Glomerular endothelial cell (primary cell): ENCODE measurements around the gene CD83. TPM values are rescaled to one million over a fixed set of nuclear protein-coding genes. Genes with fewer than 3 reads are reported as not detected.
"Not testable (repeated sequence)": the region's sequence is repeated elsewhere in the genome, so short reads cannot be mapped to it uniquely, and the experiment has no call there.

ENCODE experiments used
- DNase-seq: peaks from one replicate; pipeline ENCODE4 v3.0.0-alpha.2; 2011; ENCODE audit warnings: low read depth, low spot score; ENCODE audit errors: extremely low read depth
- total RNA-seq: library from RNA; depleted of rRNA; stranded (reverse); fragments of >200 nt; gene quantifications from 2 replicates; pipeline ENCODE4 v1.2.3, GENCODE V29; 2015

The CD83 gene, protein sequence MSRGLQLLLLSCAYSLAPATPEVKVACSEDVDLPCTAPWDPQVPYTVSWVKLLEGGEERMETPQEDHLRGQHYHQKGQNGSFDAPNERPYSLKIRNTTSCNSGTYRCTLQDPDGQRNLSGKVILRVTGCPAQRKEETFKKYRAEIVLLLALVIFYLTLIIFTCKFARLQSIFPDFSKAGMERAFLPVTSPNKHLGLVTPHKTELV
- total RNA-seq = 3.2 and 3.9 TPM in 2 replicates

DNA sequence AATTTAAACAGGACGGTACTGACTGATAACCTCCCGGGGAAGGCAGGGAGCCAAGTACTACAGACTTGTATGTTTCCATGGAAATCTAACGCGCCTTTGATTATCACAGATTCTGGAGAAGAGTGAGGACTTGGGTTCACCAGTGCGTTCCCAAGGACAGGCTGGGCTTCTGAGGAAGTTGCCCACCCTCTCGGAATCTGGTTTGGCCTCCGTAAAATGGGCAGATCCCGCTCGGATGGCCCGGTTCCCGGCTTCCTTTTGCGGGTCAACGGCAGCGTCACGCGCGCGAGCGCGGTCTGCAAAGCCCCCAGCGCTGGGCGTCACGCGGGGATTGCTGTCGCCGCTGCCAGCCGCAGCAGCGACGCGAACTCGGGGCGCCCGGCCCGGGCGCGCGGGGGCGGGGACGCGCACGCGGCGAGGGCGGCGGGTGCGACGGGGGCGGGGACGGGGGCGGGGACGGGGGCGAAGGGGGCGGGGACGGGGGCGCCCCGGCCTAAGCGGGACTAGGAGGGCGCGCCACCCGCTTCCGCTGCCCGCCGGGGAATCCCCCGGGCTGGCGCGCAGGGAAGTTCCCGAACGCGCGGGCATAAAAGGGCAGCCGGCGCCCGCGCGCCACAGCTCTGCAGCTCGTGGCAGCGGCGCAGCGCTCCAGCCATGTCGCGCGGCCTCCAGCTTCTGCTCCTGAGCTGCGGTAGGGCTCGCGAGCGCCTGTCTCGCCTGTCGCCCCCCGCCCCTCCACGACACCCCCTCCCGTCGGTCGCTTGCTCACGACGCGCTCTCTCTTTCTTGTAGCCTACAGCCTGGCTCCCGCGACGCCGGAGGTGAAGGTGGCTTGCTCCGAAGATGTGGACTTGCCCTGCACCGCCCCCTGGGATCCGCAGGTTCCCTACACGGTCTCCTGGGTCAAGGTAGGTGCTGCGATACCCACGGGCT, at the start of gene CD83:
CD83 (plus strand) TSS at position 615 of the 933 bp plus-strand sequence; CDS start at position 655, 40 bp downstream.
- DNase-seq = peak; percentile 29

DNA sequence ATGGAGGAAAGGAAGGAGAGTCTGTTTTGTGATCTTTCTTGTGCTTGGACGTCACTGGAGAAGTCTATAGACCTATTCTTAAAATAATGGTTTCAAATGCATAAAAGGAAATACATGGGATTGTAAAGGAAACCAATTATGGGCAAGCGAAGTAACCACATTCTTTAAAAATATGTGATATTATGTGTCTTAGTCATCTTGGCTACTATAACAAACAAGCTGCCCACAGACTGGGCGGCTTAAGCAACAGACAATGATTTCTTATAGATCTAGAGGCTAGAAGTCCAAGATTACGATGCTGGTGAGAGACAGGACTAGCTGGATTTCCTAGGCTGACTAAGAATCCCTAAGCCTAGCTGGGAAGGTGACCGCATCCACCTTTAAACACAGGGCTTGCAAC, 49.4 kb upstream of the CD83 start:
- peak; percentile 31 for DNase-seq

DNA sequence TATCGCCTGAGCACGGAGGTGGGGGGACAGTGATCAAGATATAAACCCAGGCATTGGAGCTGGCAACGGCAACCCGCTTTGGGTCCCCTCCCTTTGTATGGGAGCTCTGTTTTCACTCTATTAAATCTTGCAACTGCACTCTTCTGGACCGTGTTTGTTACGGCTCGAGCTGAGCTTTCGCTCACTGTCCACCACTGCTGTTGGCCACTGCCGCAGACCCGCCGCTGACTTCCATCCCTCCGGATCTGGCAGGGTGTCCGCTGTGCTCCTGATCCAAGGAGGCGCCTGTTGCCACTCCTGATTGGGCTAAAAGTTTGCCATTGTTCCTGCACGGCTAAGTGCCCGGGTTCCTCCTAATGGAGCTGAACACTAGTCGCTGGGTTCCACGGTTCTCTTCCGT, 48.9 kb upstream of the CD83 start:
- DNase-seq = no peak

DNA sequence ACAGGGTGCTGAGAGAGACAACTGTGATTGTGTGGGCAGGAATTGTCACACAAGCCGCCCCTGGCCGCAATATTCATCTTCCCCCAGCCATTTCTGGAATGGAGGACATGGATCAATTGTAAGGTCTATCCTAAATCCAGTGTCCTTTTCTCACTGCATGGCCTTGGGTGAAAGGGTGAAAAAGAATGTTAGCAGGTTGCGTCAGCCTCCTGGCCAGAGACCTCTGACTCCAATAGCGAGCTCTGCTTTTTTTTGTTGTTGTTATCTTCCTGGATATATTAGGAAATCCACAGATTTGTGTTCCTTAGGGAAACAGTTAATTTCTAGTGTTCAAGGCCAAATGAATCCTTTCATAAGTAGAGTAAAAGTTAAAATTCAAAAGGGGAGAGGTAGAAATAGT, 47.1 kb upstream of the CD83 start:
- no peak for DNase-seq

DNA sequence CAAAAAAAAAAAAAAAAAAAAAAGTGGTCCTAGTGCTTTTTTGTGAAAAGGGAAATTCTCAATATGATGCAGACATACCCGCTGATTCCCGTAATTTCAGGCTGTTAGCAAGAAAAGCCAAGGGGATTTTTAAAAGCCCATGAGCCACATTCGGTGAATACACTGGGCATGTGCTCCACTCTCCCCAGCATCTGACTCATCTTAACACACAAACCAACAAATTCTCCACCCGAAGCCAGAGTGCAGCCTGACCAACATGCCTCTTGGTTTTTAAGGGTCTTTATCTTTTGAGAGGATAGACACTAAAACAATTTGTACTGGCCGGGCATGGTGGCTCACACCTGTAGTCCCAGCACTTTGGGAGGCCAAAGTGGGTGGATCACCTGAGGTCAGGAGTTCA, 45.5 kb upstream of the CD83 start:
- no peak for DNase-seq

DNA sequence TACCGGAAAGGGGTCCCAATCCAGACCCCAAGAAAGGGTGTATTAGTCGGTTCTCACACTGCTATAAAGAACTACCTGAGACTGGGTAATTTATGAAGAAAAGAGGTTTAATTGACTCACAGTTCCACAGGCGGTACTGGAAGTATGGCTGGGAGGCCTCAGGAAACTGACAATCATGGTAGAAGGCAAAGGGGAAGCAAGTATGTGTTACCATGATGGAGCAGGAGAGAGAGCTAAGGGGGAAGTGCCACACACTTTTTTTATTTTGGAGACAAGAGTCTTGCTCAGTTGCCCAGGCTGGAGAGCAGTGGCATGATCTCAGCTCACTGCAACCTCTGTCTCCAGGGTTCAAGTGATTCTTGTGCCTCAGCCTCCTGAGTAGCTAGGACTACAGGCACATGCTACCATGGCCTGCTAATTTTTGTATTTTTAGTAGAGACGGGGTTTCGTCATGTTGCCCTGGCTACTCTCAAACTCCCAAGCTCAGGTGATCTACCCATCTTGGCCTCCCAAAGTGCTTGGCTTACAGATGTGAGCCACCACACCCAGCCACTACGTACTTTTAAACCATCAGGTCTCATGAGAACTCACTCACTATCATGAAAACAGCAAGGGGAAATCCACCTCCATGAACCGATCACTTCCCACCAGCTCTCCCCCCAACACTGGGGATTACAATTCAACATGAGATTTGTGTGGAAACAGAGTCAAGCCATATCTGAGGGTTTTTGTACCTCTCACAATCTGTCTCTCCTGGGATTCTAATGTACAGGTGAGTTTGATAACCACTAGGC, 43.8 kb upstream of the CD83 start:
- not testable (repeated sequence) for DNase-seq

DNA sequence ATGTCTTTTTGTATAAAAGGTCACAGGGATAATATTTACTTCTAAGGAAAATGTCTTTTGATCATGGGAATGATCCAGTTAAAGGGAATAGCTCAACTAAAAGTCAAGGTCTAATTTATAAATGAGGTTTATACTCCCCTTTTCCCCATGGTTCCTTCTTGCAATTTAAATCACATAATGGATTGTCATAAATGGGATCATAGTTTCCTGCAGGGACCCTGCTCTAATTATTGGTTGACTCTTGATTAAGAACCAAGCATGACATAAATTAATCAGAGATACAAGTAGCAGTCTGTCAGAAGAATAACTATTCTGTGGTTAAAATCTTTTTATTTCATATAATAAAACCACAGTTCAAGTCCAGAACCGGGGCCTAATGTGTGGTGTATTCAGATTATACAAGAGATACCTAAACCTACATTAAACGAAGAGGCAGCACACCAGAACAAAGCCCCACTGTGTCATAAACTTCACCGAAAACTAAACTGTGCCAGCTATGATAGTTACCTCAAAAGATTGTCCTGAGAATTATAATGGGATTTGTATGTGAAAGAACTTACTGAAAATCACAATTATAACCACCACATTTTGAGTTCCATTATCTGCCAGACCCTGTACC, 43.0 kb upstream of the CD83 start:
- no peak for DNase-seq

DNA sequence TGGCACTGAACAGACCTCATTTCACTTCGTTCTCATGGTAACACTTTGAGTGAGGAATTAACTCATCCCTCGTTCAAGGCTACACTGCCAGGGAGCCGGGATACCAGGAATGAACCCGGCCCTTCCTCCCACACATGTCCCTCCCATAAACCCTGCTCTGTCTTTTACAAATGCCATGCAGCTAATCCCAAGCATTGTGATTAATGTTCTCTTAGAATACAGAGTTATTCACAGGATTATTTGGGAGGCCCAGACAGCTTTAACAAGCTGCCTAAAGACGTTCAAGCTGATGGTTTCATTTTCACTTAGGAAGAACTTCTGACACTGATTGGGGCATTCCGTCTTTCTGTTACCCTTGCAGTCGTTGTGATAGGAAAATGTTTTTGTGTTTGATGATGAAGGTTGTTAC, 42.5 kb upstream of the CD83 start:
- DNase-seq = no peak

DNA sequence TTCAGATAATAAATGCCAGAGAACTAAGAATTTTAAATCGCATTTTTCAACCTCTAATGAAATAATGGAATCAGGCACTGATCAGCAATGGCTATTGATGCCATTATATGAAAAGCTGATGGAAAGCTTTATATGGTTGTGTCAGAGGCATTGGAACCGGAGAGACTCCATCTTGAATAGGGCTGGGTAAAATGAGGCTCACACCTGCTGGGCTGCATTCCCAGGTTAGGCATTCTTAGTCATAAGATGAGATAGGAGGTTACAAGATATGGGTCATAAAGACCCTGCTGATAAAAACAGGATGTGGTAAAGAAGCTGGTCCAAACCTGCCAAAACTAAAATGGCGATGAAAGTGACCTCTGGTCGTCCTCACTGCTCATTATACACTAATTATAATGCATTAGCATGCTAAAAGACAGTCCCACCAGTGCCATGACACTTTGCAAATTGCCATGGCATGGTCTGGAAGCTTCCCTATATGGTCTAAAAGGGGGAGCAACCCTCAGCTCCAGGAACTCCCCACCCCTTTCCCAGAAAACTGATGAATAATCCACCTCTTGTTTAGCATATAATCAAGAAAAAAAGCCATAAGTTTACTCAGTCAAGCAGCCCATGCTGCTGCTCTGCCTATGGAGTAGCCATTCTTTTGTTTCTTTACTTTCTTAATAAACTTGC, 40.2 kb upstream of the CD83 start:
- no peak for DNase-seq

DNA sequence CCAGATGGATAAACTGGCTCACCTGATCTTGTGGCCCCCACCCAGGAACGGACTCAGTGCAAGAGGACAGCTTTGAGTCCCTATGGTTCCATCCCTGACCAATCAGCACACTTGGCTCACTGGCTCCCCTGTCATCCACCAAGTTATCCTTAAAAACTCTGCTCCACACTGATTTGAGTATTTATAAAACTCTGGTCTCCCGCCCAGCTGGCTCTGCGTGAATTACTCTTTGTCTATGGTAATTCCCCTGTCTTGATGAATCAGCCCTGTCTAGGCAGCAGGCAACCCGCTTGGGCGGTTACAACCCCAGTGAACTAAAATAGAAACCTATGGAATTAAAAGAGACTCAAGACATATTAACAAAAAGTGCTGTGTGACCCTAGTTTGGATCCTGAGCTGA, 38.1 kb upstream of the CD83 start:
- DNase-seq = no peak

DNA sequence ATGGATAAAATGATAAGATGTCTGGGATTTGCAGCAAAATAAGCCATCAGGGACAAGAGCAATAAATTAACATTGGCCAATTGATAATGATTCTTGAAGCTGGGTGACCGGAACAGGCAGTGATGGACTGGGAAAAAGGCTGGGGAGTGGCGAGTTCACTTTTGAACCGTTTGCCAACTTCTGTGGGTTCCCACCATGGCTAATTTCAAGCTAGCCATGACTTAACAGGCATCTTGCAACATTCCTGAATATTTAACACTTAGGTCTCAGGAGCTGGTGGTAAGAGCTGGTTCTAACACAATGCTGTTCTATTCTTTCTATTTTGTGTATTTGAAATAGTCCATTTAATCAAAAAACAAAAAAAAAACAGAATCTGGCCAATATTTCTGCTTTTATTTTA, 37.6 kb upstream of the CD83 start:
- no peak for DNase-seq

DNA sequence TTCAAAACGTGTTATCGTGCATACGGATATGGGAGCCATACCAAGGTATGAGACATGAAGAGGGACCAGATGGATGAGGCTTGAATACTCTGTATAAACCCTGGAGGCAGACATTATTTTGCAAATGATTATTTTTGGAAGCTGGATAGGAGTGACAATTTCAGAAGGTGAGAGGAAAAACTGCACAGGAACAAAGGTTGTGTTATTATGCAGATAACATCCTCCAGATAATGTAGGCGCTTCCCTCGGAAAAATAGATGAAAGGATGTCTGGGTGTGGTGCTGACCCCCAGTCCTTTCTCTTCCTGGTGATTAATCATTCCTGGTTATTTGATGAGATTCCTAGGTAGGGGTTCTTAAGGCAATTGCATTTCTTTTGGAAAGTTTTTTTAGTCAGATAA, 36.4 kb upstream of the CD83 start:
- DNase-seq = no peak

DNA sequence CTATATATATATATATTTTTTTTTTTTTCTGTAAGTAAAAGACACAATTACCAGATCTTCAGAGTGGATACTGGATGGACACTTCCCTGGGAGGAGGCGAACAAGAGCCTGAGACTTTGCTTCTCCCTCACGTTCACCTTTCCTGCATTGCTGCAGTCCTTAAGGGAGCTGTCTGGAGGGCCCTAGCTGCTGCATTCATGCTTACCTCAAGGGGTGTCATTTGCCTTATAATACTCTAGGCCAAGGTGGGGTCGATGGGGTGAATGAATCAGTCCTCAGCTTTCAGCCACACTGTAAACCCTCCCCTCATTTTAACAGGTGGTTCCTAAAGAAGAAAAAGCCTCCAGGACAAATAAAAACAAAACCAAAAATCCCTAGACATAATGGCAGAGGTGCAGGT, 34.8 kb upstream of the CD83 start:
- DNase-seq = no peak

DNA sequence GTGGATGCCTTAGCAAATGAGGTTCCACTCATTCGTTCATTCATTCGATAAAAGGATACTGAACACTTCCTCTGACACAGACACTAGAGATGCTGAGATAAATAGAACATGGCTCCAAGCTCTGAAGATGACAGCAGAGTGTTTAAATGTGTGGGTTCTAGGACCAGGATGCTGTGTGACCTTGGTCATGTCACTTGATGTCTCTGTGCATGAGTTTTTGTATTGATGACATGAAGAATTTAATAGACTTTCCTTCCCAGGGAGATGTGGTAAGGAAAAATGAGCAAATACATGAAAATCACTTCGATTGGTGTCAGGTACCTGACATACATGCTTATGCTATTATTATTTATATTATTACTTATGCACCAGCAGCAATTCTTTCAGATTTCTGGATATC, 34.3 kb upstream of the CD83 start:
- no peak for DNase-seq

DNA sequence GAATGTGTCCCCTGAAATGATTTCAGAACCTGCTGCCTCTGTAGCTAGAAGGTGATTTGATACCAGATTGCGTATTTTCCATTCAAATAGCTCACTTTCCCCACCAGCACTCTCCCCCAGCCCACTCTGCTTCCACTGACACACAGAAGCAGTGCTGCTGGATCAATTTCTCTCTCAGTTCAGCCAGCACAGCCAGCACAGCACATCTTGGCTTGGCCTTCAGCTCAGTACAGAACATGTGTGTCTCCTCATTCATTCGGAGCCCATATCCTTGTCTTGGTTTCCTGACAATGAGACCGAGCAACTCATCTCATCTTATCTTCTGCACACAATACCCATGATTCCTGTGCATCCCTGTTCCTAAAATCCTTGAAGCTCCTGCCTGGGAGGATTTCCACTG, 33.8 kb upstream of the CD83 start:
- DNase-seq = no peak

DNA sequence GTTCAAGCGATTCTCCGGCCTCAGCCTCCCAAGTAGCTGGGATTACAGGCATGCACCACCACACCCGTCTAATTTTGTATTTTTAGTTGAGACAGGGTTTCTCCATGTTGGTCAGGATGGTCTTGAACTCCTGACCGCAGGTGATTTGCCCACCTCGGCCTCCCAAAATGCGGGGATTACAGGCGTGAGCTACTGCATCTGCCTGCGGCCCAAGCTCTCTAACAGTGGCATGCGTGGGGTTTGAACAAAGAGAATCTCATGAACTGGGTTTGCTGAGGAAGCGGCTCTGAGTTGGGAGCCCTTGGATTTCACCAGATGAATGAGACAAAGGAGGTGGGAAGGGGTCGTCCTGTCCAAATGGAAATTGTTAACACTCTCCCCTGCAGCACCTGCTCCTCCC, 33.2 kb upstream of the CD83 start:
- no peak for DNase-seq

DNA sequence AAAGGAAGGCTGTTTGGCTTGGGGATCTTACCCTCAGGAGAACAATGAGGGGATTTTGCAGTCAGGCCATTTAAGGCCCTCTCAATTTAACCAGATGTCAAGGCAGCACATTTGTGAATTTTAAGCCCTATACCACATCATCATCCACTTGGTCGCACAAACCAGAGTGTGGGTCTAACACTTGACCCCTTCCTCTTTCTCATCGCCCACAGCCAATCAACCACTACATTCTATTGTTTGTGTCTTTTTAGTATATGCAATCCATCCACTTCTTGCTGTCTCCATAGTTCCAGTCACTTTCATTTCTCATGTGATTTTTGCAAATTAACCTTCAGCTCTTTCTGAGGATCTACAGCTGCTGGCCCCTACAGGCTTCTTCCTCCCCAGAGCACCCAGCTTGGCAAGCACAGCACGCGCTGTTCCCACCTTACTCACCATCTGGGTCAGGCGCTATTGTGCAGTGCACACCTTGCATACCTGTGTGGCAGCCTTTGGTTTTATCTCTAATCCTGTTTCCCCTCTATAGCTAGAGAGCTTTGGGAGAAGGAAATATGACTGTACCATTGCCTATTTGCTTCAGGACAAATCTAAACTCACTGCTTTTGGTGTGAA, 32.3 kb upstream of the CD83 start:
- no peak for DNase-seq

DNA sequence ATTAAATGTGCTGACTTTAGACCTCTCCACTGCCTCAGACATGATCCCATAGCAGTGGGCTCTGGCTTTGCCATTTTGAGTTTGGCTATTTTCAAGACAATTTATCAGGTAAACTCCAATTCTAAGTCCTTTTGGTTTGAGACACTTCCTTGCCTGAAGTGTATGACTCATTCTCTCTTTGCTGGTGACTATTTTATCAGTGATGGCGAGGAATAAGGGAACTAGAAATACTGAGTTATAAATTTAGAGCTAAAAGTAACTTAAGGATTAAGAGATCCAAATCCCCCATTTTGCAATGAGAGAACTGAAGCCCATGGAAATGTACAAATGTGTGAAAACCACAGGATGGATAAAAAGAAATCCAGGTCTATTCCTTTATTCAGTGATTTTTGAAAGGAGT, 30.9 kb upstream of the CD83 start:
- no peak for DNase-seq

DNA sequence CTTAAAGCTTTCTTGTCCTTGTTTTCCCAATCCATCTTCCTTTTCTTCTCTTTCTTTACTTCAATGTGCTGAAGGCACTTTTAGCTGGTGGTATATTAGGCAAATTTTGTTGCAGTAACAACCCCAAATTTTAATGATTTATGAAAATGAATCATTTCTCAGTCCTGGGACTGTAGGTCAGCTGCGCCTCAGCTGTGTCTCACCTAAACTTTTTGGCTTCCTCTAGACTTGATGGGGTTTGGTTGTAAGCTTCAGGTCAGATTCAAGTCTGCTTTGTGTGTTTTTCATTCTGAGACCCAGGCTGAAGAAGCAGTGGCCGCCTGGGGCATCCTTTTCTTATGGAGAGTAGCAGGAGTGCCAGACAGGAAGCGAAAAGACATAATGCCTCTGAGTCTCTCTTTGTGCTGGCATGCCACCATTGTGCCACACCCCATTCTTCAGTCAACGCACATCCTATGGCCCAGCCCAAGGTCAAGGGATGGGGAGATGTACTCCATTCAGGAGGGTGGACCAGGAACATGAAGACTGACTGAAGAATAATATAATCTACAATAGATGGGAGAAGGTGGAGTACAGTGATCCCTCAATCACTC, 28.9 kb upstream of the CD83 start:
- DNase-seq = no peak

DNA sequence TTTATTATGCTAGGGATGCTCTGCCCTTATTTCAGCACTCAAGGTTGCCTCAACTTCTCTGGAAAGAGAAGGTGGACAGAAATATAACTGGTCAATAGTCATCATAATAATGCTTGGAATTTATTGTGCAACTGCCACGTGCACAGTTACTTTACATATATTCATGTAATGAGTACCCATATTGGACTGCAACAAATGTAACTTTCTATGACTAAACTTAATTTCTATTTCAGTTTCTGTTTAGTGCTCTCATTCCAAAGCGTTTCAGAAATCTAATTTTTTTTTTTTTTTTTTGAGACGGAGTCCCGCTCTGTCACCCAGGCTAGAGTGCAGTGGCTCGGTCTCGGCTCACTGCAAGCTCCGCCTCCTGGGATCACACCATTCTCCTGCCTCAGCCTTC, 28.3 kb upstream of the CD83 start:
- no peak for DNase-seq
